Liver (tissue), 9 donors: ENCODE measurements around the gene NRDC. TPM values are rescaled to one million over a fixed set of nuclear protein-coding genes. Genes with fewer than 3 reads are reported as not detected.

Experiments used
- DNase-seq: peaks from one replicate; pipeline ENCODE4 v3.0.0-alpha.2; 2017; ENCODE audit warnings: low spot score
- H3K27ac ChIP-seq, 2 donors: one replicate each; pipeline ENCODE4 v1.7.0; 2013; ENCODE audit warnings: inconsistent platforms in 2 of 2, low read length in 2 of 2, control low read depth in 1 of 2, low read depth in 1 of 2, mild to moderate bottlenecking in 1 of 2
- H3K27me3 ChIP-seq, 4 donors: one replicate each; pipeline versions ENCODE4 v1.6.1 to v1.7.0; 2013; ENCODE audit warnings: low read length in 3 of 4, inconsistent platforms in 1 of 4, mild to moderate bottlenecking in 1 of 4, moderate library complexity in 1 of 4; ENCODE audit not compliant: control insufficient read depth in 4 of 4, insufficient read depth in 4 of 4
- H3K36me3 ChIP-seq, 4 donors: one replicate each; pipeline versions ENCODE4 v1.6.1 to v1.7.0; 2013; ENCODE audit warnings: low read length in 3 of 4, mild to moderate bottlenecking in 3 of 4, low read depth in 1 of 4, moderate library complexity in 1 of 4; ENCODE audit not compliant: control insufficient read depth in 4 of 4, insufficient read depth in 3 of 4
- H3K4me1 ChIP-seq, 4 donors: one replicate each; pipeline versions ENCODE4 v1.6.1 to v1.7.0; 2013; ENCODE audit warnings: low read length in 3 of 4, mild to moderate bottlenecking in 3 of 4, moderate library complexity in 1 of 4; ENCODE audit not compliant: control insufficient read depth in 4 of 4, insufficient read depth in 4 of 4
- H3K4me3 ChIP-seq, 3 donors: one replicate each; pipeline versions ENCODE4 v1.6.1 to v1.7.0; 2013; ENCODE audit warnings: low read length in 3 of 3, control low read depth in 1 of 3, low read depth in 1 of 3, mild to moderate bottlenecking in 1 of 3
- H3K9ac ChIP-seq, 2 donors: one replicate each; pipeline ENCODE4 v1.7.0; 2013; ENCODE audit warnings: low read length in 2 of 2, mild to moderate bottlenecking in 2 of 2, moderate library complexity in 2 of 2, control low read depth in 1 of 2, low read depth in 1 of 2
- H3K9me3 ChIP-seq, 4 donors: one replicate each; pipeline versions ENCODE4 v1.6.1 to v1.7.0; 2013; ENCODE audit warnings: low read length in 3 of 4; ENCODE audit not compliant: control insufficient read depth in 4 of 4
- EGR1 ChIP-seq, 2 donors: IDR thresholded peaks; 2 replicates each; pipeline ENCODE4 v1.6.1; 2016 to 2018; ENCODE audit warnings: antibody characterized with exemption in 2 of 2, low read depth in 2 of 2
- FOXA1 ChIP-seq: IDR thresholded peaks from 2 replicates; pipeline ENCODE4 v1.6.1; 2016; ENCODE audit warnings: antibody characterized with exemption
- GABPA ChIP-seq, 2 donors: IDR thresholded peaks in 1 of 2; conservative IDR thresholded peaks in 1 of 2; 2 replicates each; pipeline ENCODE4 v1.6.1; 2016; ENCODE audit warnings: antibody characterized with exemption in 2 of 2, mild to moderate bottlenecking in 1 of 2, moderate library complexity in 1 of 2
- HNF4A ChIP-seq, 2 donors: conservative IDR thresholded peaks; 2 replicates each; pipeline ENCODE4 v1.6.1; 2016; ENCODE audit warnings: antibody characterized with exemption in 2 of 2, mild to moderate bottlenecking in 2 of 2
- HNF4G ChIP-seq: IDR thresholded peaks from 2 replicates; pipeline ENCODE4 v1.6.1; 2016; ENCODE audit warnings: antibody characterized with exemption
- JUND ChIP-seq, 2 donors: IDR thresholded peaks; 2 replicates each; pipeline ENCODE4 v1.6.1; 2016; ENCODE audit warnings: antibody characterized with exemption in 2 of 2
- NR2F2 ChIP-seq: IDR thresholded peaks from 2 replicates; pipeline ENCODE4 v1.6.1; 2016; ENCODE audit warnings: antibody characterized with exemption
- RAD21 ChIP-seq, 2 donors: IDR thresholded peaks; 2 replicates each; pipeline ENCODE4 v1.6.1; 2016; ENCODE audit warnings: antibody characterized with exemption in 2 of 2, mild to moderate bottlenecking in 2 of 2
- RXRA ChIP-seq, 2 donors: IDR thresholded peaks; 2 replicates each; pipeline ENCODE4 v1.6.1; 2017 to 2018; ENCODE audit warnings: antibody characterized with exemption in 2 of 2, mild to moderate bottlenecking in 1 of 2
- SP1 ChIP-seq: IDR thresholded peaks from 2 replicates; pipeline ENCODE4 v1.6.1; 2018; ENCODE audit warnings: antibody characterized with exemption, mild to moderate bottlenecking
- TAF1 ChIP-seq: conservative IDR thresholded peaks from 2 replicates; pipeline ENCODE4 v1.6.1; 2016; ENCODE audit warnings: antibody characterized with exemption, mild to moderate bottlenecking
- YY1 ChIP-seq: IDR thresholded peaks from 2 replicates; pipeline ENCODE4 v1.6.1; 2016; ENCODE audit warnings: antibody characterized with exemption, mild to moderate bottlenecking
- WGBS: extraction: QIAGEN DNeasy Blood & Tissue Kit; methylation state at CpG from one replicate; pipeline ENCODE4 v1.1.7; 2013; 5-methylcytosine and 5-hydroxymethylcytosine counted together
- polyA plus RNA-seq, 2 donors: library from polyadenylated mRNA; stranded (reverse) in 1 of 2; unstranded in 1 of 2; fragments of 200-250 nt in 1 of 2; fragments of >200 nt in 1 of 2; fragmentation: Nextera tagmentation in 1 of 2; extraction: Ambion mirVana in 1 of 2; gene quantifications; one replicate each; pipeline versions ENCODE4 v1.2.1 to v1.2.3, GENCODE V29; 2013 to 2015
- total RNA-seq, 2 donors: library from RNA; depleted of rRNA; stranded (reverse); fragments of >200 nt; gene quantifications; one replicate each; pipeline ENCODE4 v1.2.3, GENCODE V29; 2014
- TF ChIP-seq, protein P1 (sequence below): IDR thresholded peaks from 2 replicates; pipeline ENCODE4 v1.6.1; 2016; ENCODE audit warnings: antibody characterized with exemption, mild to moderate bottlenecking
- TF ChIP-seq, protein P2 (sequence below): IDR thresholded peaks from 2 replicates; pipeline ENCODE4 v1.6.1; 2016; ENCODE audit warnings: antibody characterized with exemption
- TF ChIP-seq, protein P3 (sequence below): fragments of 150-350 bp; IDR thresholded peaks from 2 replicates; pipeline ENCODE4 v1.5.1; 2017; ENCODE audit warnings: improper control_type of control experiment, low read depth, low read length; ENCODE audit not compliant: missing input control
- TF ChIP-seq, protein P4 (sequence below): IDR thresholded peaks from 2 replicates; pipeline ENCODE4 v1.6.1; 2016; ENCODE audit warnings: antibody characterized with exemption
- donor health status: healthy.
- donor health status: healthy.
- donor health status: healthy.
- donor health status: healthy.
- donor health status: healthy.

NRDC gene
- total and polyA plus RNA-seq, 4 donors = 42.8 to 88.7 (median 72.1) TPM

DNA sequence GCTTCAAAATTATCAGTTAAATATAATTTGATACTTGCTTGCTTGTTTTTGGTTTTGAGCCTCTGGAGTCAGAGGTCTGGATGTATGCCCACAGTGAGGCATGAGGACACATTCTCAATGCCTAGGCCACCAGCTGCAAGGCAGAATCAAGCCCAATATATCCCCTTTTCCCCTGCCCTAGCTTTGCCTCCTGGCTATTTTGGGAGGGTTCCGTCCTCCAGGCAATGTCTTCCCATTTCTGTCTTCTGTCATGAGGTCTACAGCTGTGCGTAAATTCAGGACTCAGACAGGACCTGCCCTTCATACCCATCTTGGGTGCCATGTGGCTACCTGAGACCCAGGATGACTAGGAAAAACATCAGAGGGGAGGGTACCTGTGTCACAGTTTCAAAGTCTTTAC is 19.2 kb downstream of the NRDC start:
- no peaks in the 10 kb centered on the region for H3K9me3 ChIP-seq
- no peak for DNase-seq
- no peaks in the 10 kb centered on the region for H3K27me3 ChIP-seq
- no peak overlapping the region for H3K27ac ChIP-seq
- 95% methylated on average over 2 of the region's 2 CpGs for WGBS
- H3K9ac ChIP-seq = no peak overlapping the region
- peaks cover 0 to 3% (median 0%) of the 10 kb centered on the region in 4 donors for H3K4me1 ChIP-seq
- H3K36me3 ChIP-seq = peaks cover 0 to 3% (median 0%) of the 10 kb centered on the region in 4 donors
- no peak for TF ChIP-seq RAD21 (IDR thresholded peaks at IDR 0.05)
- TF ChIP-seq, protein P1, sequence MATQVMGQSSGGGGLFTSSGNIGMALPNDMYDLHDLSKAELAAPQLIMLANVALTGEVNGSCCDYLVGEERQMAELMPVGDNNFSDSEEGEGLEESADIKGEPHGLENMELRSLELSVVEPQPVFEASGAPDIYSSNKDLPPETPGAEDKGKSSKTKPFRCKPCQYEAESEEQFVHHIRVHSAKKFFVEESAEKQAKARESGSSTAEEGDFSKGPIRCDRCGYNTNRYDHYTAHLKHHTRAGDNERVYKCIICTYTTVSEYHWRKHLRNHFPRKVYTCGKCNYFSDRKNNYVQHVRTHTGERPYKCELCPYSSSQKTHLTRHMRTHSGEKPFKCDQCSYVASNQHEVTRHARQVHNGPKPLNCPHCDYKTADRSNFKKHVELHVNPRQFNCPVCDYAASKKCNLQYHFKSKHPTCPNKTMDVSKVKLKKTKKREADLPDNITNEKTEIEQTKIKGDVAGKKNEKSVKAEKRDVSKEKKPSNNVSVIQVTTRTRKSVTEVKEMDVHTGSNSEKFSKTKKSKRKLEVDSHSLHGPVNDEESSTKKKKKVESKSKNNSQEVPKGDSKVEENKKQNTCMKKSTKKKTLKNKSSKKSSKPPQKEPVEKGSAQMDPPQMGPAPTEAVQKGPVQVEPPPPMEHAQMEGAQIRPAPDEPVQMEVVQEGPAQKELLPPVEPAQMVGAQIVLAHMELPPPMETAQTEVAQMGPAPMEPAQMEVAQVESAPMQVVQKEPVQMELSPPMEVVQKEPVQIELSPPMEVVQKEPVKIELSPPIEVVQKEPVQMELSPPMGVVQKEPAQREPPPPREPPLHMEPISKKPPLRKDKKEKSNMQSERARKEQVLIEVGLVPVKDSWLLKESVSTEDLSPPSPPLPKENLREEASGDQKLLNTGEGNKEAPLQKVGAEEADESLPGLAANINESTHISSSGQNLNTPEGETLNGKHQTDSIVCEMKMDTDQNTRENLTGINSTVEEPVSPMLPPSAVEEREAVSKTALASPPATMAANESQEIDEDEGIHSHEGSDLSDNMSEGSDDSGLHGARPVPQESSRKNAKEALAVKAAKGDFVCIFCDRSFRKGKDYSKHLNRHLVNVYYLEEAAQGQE = no peak
- TF ChIP-seq HNF4A (conservative IDR thresholded peaks at IDR 0.05) = no peak
- no peak for TF ChIP-seq GABPA (IDR thresholded peaks at IDR 0.05 in 1 of 2, conservative IDR thresholded peaks at IDR 0.05 in 1 of 2)
- TF ChIP-seq SP1 = no peak
- TF ChIP-seq, protein P2, sequence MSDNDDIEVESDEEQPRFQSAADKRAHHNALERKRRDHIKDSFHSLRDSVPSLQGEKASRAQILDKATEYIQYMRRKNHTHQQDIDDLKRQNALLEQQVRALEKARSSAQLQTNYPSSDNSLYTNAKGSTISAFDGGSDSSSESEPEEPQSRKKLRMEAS = no peak
- no peak overlapping the region for H3K4me3 ChIP-seq

DNA sequence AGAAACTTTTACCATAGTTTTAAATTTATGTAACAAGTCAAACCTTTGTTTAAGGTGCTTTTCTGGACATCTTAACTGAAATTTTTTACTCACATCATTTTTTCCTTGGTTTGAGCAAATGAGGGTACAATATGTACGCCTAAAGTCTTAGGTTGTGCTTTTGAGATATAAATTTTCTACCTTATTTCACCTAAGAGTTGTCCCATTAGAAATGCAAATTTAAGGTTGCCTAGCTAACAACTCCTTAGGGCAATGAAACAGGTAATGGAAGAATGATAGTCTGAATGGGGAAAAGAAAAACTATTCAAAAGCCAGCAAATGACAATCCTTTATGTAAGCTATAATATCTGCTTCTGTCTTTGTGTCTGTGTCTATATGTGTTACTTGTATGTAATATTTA is 19.6 kb downstream of the NRDC start:
- 92% methylated on average over 1 of the region's 1 CpG for WGBS
- H3K27me3 ChIP-seq = no peaks in the 10 kb centered on the region
- TF ChIP-seq, protein P1 = no peak
- TF ChIP-seq, protein P2 = no peak
- TF ChIP-seq SP1 (no peak), HNF4G (no peak), HNF4A (conservative IDR thresholded peaks at IDR 0.05) (no peak), RAD21 (IDR thresholded peaks at IDR 0.05) (no peak), FOXA1 (no peak), NR2F2 (no peak), RXRA (IDR thresholded peaks at IDR 0.05) (no peak), TAF1 (no peak), YY1 (no peak), JUND (IDR thresholded peaks at IDR 0.05) (no peak), EGR1 (IDR thresholded peaks at IDR 0.05; ENCODE audit: low read depth in 2 of 2) (no peak)
- TF ChIP-seq, protein P3, sequence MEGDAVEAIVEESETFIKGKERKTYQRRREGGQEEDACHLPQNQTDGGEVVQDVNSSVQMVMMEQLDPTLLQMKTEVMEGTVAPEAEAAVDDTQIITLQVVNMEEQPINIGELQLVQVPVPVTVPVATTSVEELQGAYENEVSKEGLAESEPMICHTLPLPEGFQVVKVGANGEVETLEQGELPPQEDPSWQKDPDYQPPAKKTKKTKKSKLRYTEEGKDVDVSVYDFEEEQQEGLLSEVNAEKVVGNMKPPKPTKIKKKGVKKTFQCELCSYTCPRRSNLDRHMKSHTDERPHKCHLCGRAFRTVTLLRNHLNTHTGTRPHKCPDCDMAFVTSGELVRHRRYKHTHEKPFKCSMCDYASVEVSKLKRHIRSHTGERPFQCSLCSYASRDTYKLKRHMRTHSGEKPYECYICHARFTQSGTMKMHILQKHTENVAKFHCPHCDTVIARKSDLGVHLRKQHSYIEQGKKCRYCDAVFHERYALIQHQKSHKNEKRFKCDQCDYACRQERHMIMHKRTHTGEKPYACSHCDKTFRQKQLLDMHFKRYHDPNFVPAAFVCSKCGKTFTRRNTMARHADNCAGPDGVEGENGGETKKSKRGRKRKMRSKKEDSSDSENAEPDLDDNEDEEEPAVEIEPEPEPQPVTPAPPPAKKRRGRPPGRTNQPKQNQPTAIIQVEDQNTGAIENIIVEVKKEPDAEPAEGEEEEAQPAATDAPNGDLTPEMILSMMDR = no peak
- TF ChIP-seq, protein P4, sequence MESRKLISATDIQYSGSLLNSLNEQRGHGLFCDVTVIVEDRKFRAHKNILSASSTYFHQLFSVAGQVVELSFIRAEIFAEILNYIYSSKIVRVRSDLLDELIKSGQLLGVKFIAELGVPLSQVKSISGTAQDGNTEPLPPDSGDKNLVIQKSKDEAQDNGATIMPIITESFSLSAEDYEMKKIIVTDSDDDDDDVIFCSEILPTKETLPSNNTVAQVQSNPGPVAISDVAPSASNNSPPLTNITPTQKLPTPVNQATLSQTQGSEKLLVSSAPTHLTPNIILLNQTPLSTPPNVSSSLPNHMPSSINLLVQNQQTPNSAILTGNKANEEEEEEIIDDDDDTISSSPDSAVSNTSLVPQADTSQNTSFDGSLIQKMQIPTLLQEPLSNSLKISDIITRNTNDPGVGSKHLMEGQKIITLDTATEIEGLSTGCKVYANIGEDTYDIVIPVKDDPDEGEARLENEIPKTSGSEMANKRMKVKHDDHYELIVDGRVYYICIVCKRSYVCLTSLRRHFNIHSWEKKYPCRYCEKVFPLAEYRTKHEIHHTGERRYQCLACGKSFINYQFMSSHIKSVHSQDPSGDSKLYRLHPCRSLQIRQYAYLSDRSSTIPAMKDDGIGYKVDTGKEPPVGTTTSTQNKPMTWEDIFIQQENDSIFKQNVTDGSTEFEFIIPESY = no peak

More for the DNA sequence above, 19.6 kb downstream of the NRDC start:
- H3K4me3 ChIP-seq = no peak overlapping the region
- peaks cover 0 to 3% (median 0%) of the 10 kb centered on the region in 4 donors for H3K4me1 ChIP-seq
- DNase-seq = no peak
- no peaks in the 10 kb centered on the region for H3K9me3 ChIP-seq
- no peak overlapping the region for H3K9ac ChIP-seq
- peaks cover 0 to 4% (median 0%) of the 10 kb centered on the region in 4 donors for H3K36me3 ChIP-seq
- H3K27ac ChIP-seq = no peak overlapping the region
